ENCODE results near the gene NCOA4. TPM values are rescaled to one million over a fixed set of nuclear protein-coding genes. Genes with fewer than 3 reads are reported as not detected.

The NCOA4 gene
- total RNA-seq, 1 experiment from 2014 or later: 69.4 TPM

DNA sequence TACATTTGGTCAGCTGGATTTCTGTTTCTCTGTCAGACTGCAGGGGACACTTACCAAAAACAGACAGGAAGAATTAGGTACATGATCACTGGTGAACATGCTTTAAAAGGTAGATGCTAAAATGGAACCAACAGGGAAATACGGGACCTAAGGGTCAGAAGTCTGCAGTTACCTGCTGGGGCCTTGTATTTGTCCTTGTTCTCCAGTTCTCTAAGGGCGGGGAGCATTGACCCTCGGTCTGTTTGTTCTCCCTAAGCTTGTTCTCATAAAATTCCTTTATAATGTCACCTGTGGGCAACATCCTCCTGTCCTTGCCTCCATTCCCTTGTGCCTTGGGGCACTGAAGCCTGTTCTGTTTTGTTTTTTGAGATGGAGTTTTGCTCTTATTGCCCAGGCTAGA lies 45.4 kb upstream of the NCOA4 start (continued):
- TF ChIP-seq CTCF (IDR thresholded peaks at IDR 0.05): no peak
- TF ChIP-seq NR3C1 (CRISPR knock-in tag; conservative IDR thresholded peaks at IDR 0.05; ENCODE audit: low read depth): no peak
- no peak for TF ChIP-seq ZNF138 (CRISPR knock-in tag; conservative IDR thresholded peaks at IDR 0.05)
- TF ChIP-seq NFATC4 (CRISPR knock-in tag; IDR thresholded peaks at IDR 0.05): no peak
- TF ChIP-seq, protein P1, sequence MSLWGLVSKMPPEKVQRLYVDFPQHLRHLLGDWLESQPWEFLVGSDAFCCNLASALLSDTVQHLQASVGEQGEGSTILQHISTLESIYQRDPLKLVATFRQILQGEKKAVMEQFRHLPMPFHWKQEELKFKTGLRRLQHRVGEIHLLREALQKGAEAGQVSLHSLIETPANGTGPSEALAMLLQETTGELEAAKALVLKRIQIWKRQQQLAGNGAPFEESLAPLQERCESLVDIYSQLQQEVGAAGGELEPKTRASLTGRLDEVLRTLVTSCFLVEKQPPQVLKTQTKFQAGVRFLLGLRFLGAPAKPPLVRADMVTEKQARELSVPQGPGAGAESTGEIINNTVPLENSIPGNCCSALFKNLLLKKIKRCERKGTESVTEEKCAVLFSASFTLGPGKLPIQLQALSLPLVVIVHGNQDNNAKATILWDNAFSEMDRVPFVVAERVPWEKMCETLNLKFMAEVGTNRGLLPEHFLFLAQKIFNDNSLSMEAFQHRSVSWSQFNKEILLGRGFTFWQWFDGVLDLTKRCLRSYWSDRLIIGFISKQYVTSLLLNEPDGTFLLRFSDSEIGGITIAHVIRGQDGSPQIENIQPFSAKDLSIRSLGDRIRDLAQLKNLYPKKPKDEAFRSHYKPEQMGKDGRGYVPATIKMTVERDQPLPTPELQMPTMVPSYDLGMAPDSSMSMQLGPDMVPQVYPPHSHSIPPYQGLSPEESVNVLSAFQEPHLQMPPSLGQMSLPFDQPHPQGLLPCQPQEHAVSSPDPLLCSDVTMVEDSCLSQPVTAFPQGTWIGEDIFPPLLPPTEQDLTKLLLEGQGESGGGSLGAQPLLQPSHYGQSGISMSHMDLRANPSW (CRISPR knock-in tag; conservative IDR thresholded peaks at IDR 0.05; ENCODE audit: low read depth): no peak
- TF ChIP-seq, protein P2, sequence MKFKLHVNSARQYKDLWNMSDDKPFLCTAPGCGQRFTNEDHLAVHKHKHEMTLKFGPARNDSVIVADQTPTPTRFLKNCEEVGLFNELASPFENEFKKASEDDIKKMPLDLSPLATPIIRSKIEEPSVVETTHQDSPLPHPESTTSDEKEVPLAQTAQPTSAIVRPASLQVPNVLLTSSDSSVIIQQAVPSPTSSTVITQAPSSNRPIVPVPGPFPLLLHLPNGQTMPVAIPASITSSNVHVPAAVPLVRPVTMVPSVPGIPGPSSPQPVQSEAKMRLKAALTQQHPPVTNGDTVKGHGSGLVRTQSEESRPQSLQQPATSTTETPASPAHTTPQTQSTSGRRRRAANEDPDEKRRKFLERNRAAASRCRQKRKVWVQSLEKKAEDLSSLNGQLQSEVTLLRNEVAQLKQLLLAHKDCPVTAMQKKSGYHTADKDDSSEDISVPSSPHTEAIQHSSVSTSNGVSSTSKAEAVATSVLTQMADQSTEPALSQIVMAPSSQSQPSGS (CRISPR knock-in tag; IDR thresholded peaks at IDR 0.05; ENCODE audit: borderline replicate concordance, low read depth): no peak
- no peak for TF ChIP-seq ZNF423 (CRISPR knock-in tag; IDR thresholded peaks at IDR 0.05)
- TF ChIP-seq TP53 (CRISPR knock-in tag; IDR thresholded peaks at IDR 0.05): no peak

GRCh38 chr10:46074196-46074946 lies 43.9 kb upstream of the NCOA4 start:
- ChIA-PET POLR2A (no interaction called here), CTCF (no interaction called here)
- ATAC-seq: no peak
- TF ChIP-seq, protein P1 (CRISPR knock-in tag; conservative IDR thresholded peaks at IDR 0.05; ENCODE audit: low read depth): no peak
- no peak for TF ChIP-seq ZNF232 (CRISPR knock-in tag; IDR thresholded peaks at IDR 0.05)
- H3K4me3 Mint-ChIP-seq: no peak overlapping the region
- H3K36me3 Mint-ChIP-seq: no peaks in the 10 kb centered on the region
- peaks cover 9% of the 10 kb centered on the region for H3K27me3 Mint-ChIP-seq (ENCODE audit: low read depth)
- no peaks in the 10 kb centered on the region for H3K9me3 Mint-ChIP-seq
- no peak overlapping the region for H3K27ac Mint-ChIP-seq
- DNase-seq (ENCODE audit: low spot score): no peak
- peaks cover 2% of the 10 kb centered on the region; the same call in 1 of the 2 replicates for H3K4me1 Mint-ChIP-seq

DNA sequence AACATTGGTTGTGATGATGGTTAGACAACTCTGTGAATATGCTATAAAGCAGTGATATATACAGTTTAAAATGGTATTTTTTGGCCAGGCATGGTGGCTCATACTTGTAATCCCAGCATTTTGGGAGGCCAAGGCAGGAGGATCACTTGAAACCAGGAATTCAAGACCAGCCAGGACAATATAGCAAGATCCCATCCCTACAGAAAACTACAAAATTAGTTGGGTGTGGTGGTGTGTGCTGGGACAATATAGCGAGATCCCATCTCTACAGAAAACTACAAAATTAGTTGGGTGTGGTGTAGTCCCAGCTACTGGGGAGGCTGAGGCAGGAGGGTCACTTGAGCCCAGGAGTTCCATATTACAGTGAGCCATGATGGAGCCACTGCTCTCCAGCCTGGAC lies 43.1 kb upstream of the NCOA4 start:
- ChIA-PET POLR2A (no interaction called here), CTCF (no interaction called here)
- ATAC-seq (no peak), DNase-seq (ENCODE audit: low spot score) (no peak)
- no peak overlapping the region for H3K4me3 Mint-ChIP-seq
- H3K27me3 Mint-ChIP-seq (ENCODE audit: low read depth): peaks cover 17% of the 10 kb centered on the region
- H3K9me3 Mint-ChIP-seq: peaks cover under 1% of the 10 kb centered on the region; the same call in 1 of the 2 replicates
- H3K36me3 Mint-ChIP-seq: no peaks in the 10 kb centered on the region
- H3K4me1 Mint-ChIP-seq: peaks cover 2% of the 10 kb centered on the region; the same call in 1 of the 2 replicates
- no peak overlapping the region for H3K27ac Mint-ChIP-seq
- no peak for TF ChIP-seq E2F4 (CRISPR knock-in tag; IDR thresholded peaks at IDR 0.05; ENCODE audit: borderline replicate concordance, low read depth)
- TF ChIP-seq ZSCAN18 (CRISPR knock-in tag; IDR thresholded peaks at IDR 0.05): no peak
- TF ChIP-seq, protein P3, sequence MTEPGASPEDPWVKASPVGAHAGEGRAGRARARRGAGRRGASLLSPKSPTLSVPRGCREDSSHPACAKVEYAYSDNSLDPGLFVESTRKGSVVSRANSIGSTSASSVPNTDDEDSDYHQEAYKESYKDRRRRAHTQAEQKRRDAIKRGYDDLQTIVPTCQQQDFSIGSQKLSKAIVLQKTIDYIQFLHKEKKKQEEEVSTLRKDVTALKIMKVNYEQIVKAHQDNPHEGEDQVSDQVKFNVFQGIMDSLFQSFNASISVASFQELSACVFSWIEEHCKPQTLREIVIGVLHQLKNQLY (CRISPR knock-in tag; IDR thresholded peaks at IDR 0.05): no peak
- TF ChIP-seq ZNF281 (CRISPR knock-in tag; IDR thresholded peaks at IDR 0.05): no peak
- no peak for TF ChIP-seq ZBTB21 (CRISPR knock-in tag; IDR thresholded peaks at IDR 0.05; ENCODE audit: borderline replicate concordance)
- no peak for TF ChIP-seq ZNF671 (CRISPR knock-in tag; IDR thresholded peaks at IDR 0.05)

Data from WTC11 (cell line).